ENCODE data around the gene SORL1.
A peak's percentile ranks its signal among the peaks of the same experiment; 100 is the strongest.

Gene SORL1

DNA sequence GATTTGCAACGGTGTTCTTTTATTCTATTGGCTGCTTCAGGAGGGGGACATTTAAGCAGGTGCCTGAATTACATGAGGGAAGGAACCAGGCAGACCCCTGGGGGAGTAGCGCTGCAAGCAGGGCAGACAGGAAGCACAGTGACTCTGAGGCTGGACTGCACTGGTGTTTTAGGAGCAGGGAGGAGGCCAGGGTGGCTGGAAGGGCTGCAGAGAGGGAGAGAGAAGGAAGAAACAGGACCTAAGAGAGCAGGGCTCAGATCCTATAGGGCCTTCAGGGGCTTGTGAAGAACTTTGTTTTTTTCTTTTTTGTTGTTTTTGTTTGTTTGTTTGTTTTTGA is 63.2 kb downstream of the SORL1 start:
- H3K9me3 Mint-ChIP-seq, result no peaks in the 10 kb centered on the region
- peak overlapping the region in 1 of 2 donors; percentile 90 for H3K27ac Mint-ChIP-seq
- peaks cover 86% of the 10 kb centered on the region for H3K4me1 Mint-ChIP-seq
- H3K27me3 Mint-ChIP-seq, result no peaks in the 10 kb centered on the region
- no peak for ATAC-seq
- no peak for DNase-seq
- peak overlapping the region; percentile 35 to 75 for H3K4me3 Mint-ChIP-seq

DNA sequence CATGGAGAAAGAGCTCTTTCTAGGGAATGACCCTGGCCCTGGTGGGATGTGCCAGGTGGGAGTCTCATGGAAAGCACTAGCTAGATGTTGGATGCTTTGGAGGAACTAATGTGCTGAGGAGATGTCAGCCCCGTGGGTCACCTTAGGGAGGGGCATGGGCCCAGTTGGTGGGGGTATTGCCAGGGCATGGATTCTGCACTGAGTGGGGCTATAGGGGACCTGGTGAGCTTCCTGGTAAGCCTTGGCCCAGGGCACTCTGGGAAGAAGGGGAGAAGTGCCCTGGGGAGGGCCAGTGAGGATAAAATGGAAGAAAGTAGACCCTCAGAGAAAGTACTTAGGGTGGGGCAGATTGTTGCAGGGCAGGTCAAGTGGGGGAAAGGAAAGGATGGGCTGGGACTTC is 65.9 kb downstream of the SORL1 start:
- DNase-seq, result no peak
- peak overlapping the region; percentile 75 to 86 for H3K27ac Mint-ChIP-seq
- H3K4me3 Mint-ChIP-seq, result no peak overlapping the region
- H3K27me3 Mint-ChIP-seq, result no peaks in the 10 kb centered on the region
- no peak for ATAC-seq
- no peaks in the 10 kb centered on the region for H3K9me3 Mint-ChIP-seq
- peaks cover 96% of the 10 kb centered on the region for H3K4me1 Mint-ChIP-seq

DNA sequence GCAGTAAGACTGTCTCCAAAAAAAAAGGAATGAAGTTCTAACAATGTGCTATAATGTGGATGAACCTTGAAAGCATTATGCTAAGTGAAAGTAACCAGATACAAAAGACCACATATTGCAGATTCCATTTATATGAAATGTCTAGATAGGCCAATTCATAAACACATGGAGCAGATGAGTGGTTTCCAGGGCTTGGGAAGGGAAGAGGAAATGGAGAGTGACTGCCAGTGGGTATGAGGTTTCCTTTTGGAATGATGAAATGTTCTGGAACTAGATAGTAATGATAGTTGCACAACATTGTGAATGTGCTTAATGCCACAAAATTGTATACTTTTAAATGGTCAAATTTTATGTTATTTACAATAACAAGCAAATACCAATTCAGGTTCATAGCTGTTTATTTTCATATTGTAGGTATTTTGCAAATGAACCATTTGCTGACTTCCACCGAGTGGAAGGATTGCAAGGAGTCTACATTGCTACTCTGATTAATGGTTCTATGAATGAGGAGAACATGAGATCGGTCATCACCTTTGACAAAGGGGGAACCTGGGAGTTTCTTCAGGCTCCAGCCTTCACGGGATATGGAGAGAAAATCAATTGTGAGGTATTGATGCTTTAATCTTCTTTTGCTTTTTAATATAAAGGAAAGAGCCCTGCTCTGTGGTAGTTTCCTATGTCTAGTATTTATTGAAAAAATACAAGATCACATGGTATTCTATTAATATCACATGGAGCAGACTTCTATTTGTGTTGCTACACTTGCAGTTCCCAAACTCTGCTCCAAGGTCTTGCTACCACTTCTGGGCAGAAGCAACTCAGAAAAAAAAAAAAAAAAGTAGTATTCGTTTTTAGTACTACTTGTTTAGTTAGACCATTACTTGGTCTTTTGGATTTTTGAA is 68.4 kb downstream of the SORL1 start:
- peak overlapping the region in 1 of 2 donors; percentile 31 for H3K4me3 Mint-ChIP-seq
- H3K27me3 Mint-ChIP-seq, result no peaks in the 10 kb centered on the region
- ATAC-seq, result no peak
- peaks cover 0 to 6% of the 10 kb centered on the region in 2 donors for H3K9me3 Mint-ChIP-seq
- no peak for DNase-seq
- H3K27ac Mint-ChIP-seq, result peak overlapping the region; percentile 16 to 60
- peaks cover 81% of the 10 kb centered on the region for H3K4me1 Mint-ChIP-seq

DNA sequence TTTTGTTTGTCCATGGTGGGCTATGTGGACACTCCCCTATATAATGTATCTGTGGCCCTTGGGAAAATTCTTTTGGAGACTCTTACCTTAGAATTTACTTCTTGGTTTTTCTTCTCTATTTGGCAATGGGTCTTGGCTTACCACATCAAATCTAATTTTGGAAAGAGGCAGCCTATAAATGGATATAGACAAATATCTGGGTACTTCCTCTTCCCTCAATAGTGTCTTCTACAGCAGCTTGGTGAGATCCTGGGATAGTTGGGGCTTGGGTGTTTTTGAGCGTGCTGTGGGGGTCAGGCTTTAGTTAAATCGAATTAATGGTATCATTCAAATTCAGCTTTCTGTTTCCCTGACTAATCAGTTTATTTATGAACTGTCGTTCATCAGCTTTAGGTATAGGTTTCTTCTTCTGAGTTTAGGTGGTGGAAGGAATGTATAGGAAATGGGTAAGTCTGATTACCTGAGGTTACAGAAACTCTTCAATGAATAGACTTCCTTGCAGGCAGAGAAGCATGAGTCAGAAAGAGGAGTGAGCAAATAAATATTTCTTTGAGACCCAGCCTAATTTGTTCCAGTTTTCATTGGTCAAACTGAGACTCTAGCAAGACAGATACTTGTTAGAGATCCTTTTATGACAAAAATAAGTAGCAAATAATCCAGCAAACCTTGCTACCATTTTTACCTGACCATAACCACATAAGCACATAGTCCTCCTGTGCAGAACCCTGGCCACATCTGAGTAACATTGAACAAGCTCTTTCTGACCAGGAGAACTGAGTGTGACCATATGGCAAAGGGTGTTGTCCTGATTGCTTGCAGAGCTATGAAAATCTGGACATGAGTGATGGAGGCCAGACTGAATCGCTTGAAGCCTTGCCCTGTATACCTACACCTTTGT is 69.3 kb downstream of the SORL1 start:
- no peak for DNase-seq
- Mint-ChIP-seq H3K4me1 (peaks cover 72% of the 10 kb centered on the region), H3K27ac (peak overlapping the region; percentile 79 to 83), H3K27me3 (no peaks in the 10 kb centered on the region), H3K9me3 (peaks cover 0 to 6% of the 10 kb centered on the region in 2 donors), H3K4me3 (peak overlapping the region; percentile 9 to 52)
- ATAC-seq, result peak; percentile 88

DNA sequence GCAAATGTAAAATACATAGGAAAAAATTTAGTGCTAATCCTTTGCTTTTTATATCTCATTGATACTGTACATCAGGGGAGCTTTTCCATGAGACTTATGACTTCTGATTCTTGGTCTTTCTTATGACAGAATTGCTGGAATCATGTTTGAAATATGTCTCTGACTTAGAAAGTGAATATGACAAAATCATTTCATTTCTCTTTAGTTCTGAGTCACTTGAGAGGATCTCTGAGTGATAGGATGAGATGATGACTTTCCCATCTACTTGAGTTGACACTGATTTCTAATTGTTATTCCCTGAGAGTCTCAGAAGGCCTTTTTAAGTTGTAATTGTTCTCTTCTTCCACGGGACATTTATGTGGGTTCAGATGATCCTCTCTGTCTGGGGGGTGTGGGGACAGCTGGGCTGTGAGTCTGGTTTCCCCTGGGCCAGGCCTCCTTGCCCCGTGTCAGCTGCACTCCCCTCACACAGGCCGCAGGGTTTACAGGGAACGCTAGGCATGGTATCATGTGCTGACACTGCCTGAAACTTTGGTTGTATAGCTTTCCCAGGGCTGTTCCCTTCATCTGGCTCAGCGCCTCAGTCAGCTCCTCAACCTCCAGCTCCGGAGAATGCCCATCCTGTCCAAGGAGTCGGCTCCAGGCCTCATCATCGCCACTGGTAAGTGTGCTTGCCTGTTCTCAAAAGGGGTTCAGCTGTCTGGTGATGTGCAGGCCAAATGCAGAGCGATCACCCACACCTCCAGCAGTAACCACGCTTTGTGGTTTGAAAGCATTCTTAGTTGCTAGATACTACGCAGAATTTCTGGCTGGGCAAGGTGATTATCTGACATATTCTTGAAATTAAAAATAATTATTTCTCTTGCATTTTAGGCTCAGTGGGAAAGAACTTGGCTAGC is 70.2 kb downstream of the SORL1 start:
- ATAC-seq, result peak; percentile 54
- H3K27ac Mint-ChIP-seq, result peak overlapping the region; percentile 69 to 83
- peaks cover 69% of the 10 kb centered on the region for H3K4me1 Mint-ChIP-seq
- no peak for DNase-seq
- H3K27me3 Mint-ChIP-seq, result no peaks in the 10 kb centered on the region
- peak overlapping the region; percentile 7 to 26 for H3K4me3 Mint-ChIP-seq
- peaks cover 0 to 6% of the 10 kb centered on the region in 2 donors for H3K9me3 Mint-ChIP-seq

DNA sequence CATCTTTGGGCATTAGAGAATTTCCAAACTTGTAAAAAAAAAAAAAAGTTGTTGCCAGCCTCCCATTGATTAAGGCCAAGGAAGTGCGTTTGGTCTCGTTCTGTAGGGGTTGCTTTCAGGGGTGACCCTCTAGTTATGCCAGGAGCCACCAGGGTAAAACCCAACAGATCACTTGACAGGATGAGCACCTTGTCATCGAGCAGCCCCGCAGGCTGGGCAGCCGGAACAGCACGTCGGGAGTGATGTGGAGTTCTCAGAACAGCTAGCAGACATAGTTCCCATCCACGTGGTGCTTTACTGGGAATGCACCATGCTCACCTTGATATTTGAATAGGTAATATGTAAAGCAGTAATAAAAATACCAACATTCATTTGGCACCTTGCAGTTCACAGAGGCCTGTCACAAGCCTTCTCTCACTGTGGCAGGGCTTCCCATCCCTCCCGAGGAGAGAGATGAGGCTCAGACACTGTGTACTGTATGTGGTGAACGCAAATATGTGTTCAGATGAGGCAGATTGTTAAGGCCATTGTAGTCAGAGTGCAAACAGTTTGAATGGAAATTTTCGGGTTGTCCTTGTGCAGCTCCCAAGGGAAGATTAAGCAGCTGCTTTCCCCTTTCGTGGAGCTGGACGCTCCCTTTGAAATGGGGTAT is 71.6 kb downstream of the SORL1 start:
- peaks cover 0 to 6% of the 10 kb centered on the region in 2 donors for H3K9me3 Mint-ChIP-seq
- H3K4me3 Mint-ChIP-seq, result no peak overlapping the region
- H3K27me3 Mint-ChIP-seq, result no peaks in the 10 kb centered on the region
- H3K4me1 Mint-ChIP-seq, result peaks cover 64% of the 10 kb centered on the region
- H3K27ac Mint-ChIP-seq, result peak overlapping the region in 1 of 2 donors; percentile 63
- no peak for DNase-seq
- no peak for ATAC-seq

DNA sequence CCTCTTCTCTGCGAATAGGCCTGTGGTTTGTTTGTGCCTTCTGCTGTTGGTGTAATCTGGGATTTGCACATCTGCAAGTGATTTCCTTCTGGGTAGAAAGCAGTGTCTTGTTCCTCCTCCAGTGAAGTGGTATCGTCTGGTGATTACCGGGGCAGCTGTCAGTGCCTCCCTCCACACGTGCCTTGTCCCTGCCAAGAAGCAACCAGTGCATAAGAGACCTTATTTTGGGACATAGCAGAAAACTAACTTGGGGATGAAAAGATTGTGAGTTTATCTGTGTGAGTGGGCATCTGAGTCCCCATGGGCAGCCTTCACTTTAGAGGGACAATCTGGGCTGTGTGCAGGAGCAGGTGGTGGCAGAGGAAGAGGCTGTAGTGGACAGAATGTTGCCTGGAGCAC is 72.1 kb downstream of the SORL1 start:
- H3K4me1 Mint-ChIP-seq, result peaks cover 60% of the 10 kb centered on the region
- no peak overlapping the region for H3K4me3 Mint-ChIP-seq
- ATAC-seq (no peak), DNase-seq (no peak)
- H3K9me3 Mint-ChIP-seq, result peaks cover 0 to 6% of the 10 kb centered on the region in 2 donors
- H3K27me3 Mint-ChIP-seq, result no peaks in the 10 kb centered on the region
- H3K27ac Mint-ChIP-seq, result no peak overlapping the region

DNA sequence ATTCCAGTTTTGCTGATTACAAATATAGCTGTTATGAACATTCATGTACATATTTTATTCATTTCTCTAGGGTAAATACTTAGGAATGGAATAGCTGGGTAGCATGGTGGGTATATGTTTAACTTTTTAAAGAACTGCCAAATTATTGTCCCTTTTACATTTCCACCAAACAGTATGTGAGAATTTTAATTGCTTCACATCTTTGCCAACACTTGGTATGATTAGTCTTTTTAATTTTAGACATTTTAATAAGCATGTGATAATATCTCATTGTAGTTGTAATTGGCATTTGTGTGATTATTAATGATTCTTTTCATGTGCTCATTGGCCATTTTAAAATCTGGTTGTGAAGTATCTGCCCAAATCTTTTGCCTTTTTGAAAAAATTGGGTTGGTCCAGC is 73.3 kb downstream of the SORL1 start:
- no peak for DNase-seq

DNA sequence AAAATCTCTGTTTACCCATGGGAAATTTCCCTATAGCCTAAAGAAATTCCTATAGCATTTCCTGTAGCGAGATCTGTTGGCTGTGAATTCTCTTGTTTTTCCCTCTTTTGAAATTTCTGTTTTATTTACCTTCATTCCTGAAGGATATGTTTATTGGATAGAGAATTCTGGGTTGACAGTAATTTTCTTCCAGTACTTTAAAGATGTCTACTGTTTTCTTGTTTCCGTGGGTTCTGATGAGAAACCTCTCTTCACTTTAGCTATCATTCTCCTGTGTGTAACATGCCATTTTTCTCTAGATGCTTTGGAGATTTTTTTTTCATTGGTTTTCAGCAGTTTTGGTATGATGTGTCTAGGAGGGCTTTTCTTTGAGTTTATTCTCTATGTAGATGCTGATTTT is 78.1 kb downstream of the SORL1 start:
- DNase-seq, result no peak
- H3K9me3 Mint-ChIP-seq, result peaks cover 12 to 14% of the 10 kb centered on the region in 2 donors
- peaks cover 50% of the 10 kb centered on the region for H3K4me1 Mint-ChIP-seq
- no peak overlapping the region for H3K27ac Mint-ChIP-seq
- no peak for ATAC-seq
- H3K27me3 Mint-ChIP-seq, result no peaks in the 10 kb centered on the region
- H3K4me3 Mint-ChIP-seq, result no peak overlapping the region

More for the DNA sequence above, 73.3 kb downstream of the SORL1 start:
- Mint-ChIP-seq H3K4me3 (no peak overlapping the region), H3K27me3 (no peaks in the 10 kb centered on the region), H3K27ac (no peak overlapping the region), H3K4me1 (peaks cover 52% of the 10 kb centered on the region), H3K9me3 (peaks cover 9 to 14% of the 10 kb centered on the region in 2 donors)
- no peak for ATAC-seq

DNA sequence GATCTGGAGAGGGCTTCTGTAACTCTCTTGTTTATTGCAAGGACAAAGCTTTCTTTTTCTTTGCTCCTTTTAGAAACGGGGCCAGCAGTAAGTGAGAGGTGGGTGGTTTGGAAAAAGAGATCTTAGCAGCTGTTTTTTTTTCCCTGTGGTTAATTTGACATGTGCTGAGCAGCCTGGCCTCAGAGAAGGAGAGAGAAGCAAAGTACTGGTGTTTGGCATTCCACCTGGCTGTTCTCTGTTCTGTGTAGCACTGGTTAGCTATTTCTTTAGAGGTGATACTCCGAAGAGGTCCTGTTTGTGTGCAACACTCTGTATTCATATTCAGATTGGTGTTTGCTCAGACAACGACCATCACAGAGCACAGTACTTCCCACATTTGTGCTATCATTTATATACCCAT is 81.5 kb downstream of the SORL1 start:
- H3K27ac Mint-ChIP-seq, result peak overlapping the region in 1 of 2 donors; percentile 83
- peak; percentile 35 for ATAC-seq
- H3K27me3 Mint-ChIP-seq, result no peaks in the 10 kb centered on the region
- peak overlapping the region in 1 of 2 donors; percentile 29 for H3K4me3 Mint-ChIP-seq
- peaks cover 63% of the 10 kb centered on the region for H3K4me1 Mint-ChIP-seq
- peaks cover 11 to 14% of the 10 kb centered on the region in 2 donors for H3K9me3 Mint-ChIP-seq
- DNase-seq, result no peak

DNA sequence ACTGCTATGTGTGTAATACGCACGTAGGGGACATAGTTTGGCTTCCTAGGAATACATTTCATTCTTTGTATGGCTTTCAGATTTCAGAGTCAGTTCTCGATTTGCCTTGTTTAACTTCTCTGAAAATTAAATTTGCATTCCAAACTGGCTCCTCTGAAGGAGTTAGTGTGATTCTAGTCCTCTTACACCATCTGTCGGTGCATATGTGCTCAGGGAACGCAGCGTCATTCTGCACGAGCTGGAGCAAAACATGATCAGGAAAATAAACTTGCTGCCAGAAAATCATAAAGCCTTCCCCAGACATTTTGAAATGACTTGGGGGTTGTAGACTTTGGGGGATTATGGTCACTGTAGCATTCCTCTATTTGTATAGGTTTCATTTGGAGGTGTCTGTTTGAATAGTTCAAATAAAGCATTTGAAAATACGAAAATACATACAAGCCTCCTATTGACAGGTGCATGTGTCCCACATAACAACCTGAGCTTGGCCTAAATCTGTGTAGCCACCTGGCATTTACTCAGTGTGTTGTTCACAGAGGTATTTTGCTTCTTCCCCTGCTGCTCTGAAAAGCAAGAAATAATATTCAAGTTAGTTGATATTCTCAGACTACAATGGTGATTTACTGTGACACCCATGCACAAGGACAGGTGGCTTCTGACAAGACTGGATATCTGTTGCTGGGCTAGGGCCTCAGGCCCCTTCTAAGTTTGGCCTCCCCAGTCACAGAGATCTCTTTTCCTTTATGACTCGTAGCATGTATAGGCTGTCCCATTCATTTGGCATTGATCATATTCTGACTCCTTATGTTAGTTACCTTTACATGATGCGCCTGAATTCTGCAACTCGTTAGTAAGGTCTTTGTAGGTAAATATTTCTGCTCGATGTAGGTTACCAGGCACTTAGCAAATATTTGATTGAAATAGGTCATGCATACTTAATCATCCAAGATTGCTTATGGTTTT is 82.3 kb downstream of the SORL1 start:
- H3K27ac Mint-ChIP-seq, result peak overlapping the region in 1 of 2 donors; percentile 38
- peaks cover 11 to 14% of the 10 kb centered on the region in 2 donors for H3K9me3 Mint-ChIP-seq
- H3K27me3 Mint-ChIP-seq, result no peaks in the 10 kb centered on the region
- H3K4me3 Mint-ChIP-seq, result no peak overlapping the region
- H3K4me1 Mint-ChIP-seq, result peaks cover 70% of the 10 kb centered on the region
- peak; percentile 42 for ATAC-seq
- no peak for DNase-seq

DNA sequence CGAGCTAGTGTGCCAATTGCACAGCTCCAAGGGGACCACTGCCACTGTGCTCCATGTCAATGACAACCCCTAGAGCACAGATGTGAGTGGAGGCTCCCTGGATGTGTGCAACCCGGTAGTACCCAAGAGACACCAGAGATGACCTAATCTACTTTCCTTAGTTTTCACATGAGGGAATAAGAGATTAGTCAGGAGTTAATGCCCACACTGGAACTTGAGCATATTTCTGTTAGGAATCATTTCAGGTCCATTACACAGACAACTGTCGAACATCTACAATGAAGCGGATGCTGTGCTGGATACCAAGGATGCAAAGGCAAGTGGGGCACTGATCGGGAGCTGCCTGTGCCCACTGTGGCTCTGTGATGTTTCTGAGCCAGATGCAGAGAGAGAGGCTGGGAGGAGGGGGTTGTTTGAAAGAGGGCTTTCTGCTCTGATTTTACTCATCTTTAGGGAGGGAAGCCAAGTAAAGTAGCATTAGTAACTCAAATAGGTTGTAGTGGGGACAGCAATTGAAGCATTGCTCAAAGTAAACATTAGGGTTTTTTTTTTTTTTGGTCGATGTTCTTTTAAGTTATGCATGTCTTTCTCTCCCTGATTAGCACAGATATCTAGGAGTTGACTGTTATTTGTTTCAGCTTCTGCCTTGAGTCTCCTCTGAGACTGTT is 83.1 kb downstream of the SORL1 start:
- Mint-ChIP-seq H3K27ac (peak overlapping the region in 1 of 2 donors; percentile 38), H3K4me3 (no peak overlapping the region), H3K9me3 (peaks cover 5 to 6% of the 10 kb centered on the region in 2 donors), H3K27me3 (no peaks in the 10 kb centered on the region), H3K4me1 (peaks cover 73% of the 10 kb centered on the region)
- no peak for DNase-seq
- no peak for ATAC-seq

DNA sequence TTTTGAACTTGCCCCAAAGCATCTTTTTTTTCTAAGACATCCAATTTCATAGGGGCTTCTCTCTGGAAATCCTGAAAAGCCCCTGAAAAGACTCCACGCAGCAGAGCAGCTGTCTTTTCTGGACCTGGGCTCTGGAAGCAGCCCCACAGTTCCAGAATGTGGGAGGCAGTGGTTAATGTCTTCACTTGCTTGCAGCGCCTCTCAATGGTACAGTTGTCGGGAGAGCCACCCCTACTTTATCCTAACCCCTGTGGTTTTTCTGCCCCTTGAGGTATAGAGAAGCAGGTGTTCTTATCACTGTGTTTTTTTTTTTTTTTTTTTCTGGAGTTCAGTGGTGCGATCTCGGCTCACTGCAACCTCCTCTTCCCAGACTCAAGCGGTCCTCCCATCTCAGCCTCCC is 84.0 kb downstream of the SORL1 start:
- no peak overlapping the region for H3K27ac Mint-ChIP-seq
- H3K27me3 Mint-ChIP-seq, result no peaks in the 10 kb centered on the region
- no peaks in the 10 kb centered on the region for H3K9me3 Mint-ChIP-seq
- H3K4me3 Mint-ChIP-seq, result no peak overlapping the region
- peaks cover 80% of the 10 kb centered on the region for H3K4me1 Mint-ChIP-seq
- ATAC-seq (no peak), DNase-seq (no peak)
